HCT116 (cell line): ENCODE measurements around the gene SLC44A1.

Experiments used
- EGR1 ChIP-seq: IDR thresholded peaks from 2 replicates; pipeline ENCODE4 v1.6.1; 2012; ENCODE audit warnings: low read depth
- EZH2 ChIP-seq: fragments of 200-600 bp; sonication (generic); IDR thresholded peaks from 2 replicates; pipeline ENCODE4 v1.6.1; 2017; ENCODE audit warnings: antibody characterized with exemption, mixed run types
- EZH2phosphoT487 ChIP-seq: fragments of 200-600 bp; IDR thresholded peaks from 2 replicates; pipeline ENCODE4 v1.6.1; 2018; ENCODE audit warnings: antibody characterized with exemption, borderline replicate concordance
- FOSL1 ChIP-seq: IDR thresholded peaks from 2 replicates; pipeline ENCODE4 v1.6.1; 2012; ENCODE audit warnings: low read depth
- JUND ChIP-seq: IDR thresholded peaks from 2 replicates; pipeline ENCODE4 v1.6.1; 2012
- POLR2A ChIP-seq: IDR thresholded peaks from 2 replicates; pipeline ENCODE4 v1.7.0; 2011; ENCODE audit warnings: borderline replicate concordance; ENCODE audit not compliant: insufficient read depth, insufficient read length; ENCODE audit errors: extremely low read depth
- POLR2AphosphoS5 ChIP-seq: IDR thresholded peaks from 2 replicates; pipeline ENCODE4 v1.6.1; 2011; ENCODE audit warnings: mild to moderate bottlenecking, low read depth, low read length, moderate library complexity
- SIN3A ChIP-seq: IDR thresholded peaks from 2 replicates; pipeline ENCODE4 v1.6.1; 2012; ENCODE audit warnings: low read depth
- SP1 ChIP-seq: IDR thresholded peaks from 2 replicates; pipeline ENCODE4 v1.6.1; 2012; ENCODE audit warnings: low read depth
- TCF7L2 ChIP-seq: IDR thresholded peaks from 2 replicates; pipeline ENCODE4 v1.7.0; 2011; ENCODE audit warnings: borderline replicate concordance, inconsistent platforms; ENCODE audit not compliant: insufficient read depth, insufficient read length; ENCODE audit errors: extremely low read depth
- YY1 ChIP-seq: IDR thresholded peaks from 2 replicates; pipeline ENCODE4 v1.6.1; 2011; ENCODE audit warnings: low read length, low read depth, moderate library complexity, mild to moderate bottlenecking; ENCODE audit not compliant: insufficient replicate concordance; ENCODE audit errors: extremely low read depth
- TF ChIP-seq, protein P1 (sequence below): IDR thresholded peaks from 2 replicates; pipeline ENCODE4 v1.6.1; 2012; ENCODE audit warnings: low read depth
- TF ChIP-seq, protein P2 (sequence below), 3 experiments: fragments of 200-600 bp in 1 of 3; sonication (generic) in 1 of 3; IDR thresholded peaks in 2 of 3; conservative IDR thresholded peaks in 1 of 3; 2 replicates each; pipeline ENCODE4 v1.5.1; 2012 to 2017; ENCODE audit warnings: low read depth in 2 of 3, low read length in 2 of 3, antibody characterized with exemption in 1 of 3, borderline replicate concordance in 1 of 3, control low read depth in 1 of 3, mild to moderate bottlenecking in 1 of 3, mixed read lengths in 1 of 3, mixed run types in 1 of 3, moderate library complexity in 1 of 3; ENCODE audit not compliant: insufficient read depth in 1 of 3
- TF ChIP-seq, protein P3 (sequence below): IDR thresholded peaks from 2 replicates; pipeline ENCODE4 v1.6.1; 2012

DNA sequence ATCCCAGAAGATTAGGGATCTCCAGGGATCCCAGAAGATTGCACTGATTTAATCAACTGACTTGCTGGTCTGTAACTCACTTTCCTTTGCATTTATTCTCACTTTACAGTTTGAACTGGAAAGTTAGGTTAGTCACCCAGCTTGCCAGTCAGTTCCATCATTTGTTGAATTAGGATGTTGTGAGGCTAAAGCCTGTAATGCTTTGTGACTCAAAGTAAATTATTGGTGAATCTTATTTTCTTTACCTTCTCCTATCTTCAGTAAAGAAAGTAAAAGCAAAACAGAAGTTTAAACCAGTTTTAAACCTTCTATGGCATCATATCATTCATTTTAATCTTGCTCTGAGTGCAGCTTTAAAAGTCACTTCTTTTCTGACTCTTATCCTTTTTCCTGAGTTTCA lies 85.8 kb downstream of the SLC44A1 start:
- TF ChIP-seq, protein P1, sequence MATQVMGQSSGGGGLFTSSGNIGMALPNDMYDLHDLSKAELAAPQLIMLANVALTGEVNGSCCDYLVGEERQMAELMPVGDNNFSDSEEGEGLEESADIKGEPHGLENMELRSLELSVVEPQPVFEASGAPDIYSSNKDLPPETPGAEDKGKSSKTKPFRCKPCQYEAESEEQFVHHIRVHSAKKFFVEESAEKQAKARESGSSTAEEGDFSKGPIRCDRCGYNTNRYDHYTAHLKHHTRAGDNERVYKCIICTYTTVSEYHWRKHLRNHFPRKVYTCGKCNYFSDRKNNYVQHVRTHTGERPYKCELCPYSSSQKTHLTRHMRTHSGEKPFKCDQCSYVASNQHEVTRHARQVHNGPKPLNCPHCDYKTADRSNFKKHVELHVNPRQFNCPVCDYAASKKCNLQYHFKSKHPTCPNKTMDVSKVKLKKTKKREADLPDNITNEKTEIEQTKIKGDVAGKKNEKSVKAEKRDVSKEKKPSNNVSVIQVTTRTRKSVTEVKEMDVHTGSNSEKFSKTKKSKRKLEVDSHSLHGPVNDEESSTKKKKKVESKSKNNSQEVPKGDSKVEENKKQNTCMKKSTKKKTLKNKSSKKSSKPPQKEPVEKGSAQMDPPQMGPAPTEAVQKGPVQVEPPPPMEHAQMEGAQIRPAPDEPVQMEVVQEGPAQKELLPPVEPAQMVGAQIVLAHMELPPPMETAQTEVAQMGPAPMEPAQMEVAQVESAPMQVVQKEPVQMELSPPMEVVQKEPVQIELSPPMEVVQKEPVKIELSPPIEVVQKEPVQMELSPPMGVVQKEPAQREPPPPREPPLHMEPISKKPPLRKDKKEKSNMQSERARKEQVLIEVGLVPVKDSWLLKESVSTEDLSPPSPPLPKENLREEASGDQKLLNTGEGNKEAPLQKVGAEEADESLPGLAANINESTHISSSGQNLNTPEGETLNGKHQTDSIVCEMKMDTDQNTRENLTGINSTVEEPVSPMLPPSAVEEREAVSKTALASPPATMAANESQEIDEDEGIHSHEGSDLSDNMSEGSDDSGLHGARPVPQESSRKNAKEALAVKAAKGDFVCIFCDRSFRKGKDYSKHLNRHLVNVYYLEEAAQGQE, result no peak
- TF ChIP-seq, protein P2, sequence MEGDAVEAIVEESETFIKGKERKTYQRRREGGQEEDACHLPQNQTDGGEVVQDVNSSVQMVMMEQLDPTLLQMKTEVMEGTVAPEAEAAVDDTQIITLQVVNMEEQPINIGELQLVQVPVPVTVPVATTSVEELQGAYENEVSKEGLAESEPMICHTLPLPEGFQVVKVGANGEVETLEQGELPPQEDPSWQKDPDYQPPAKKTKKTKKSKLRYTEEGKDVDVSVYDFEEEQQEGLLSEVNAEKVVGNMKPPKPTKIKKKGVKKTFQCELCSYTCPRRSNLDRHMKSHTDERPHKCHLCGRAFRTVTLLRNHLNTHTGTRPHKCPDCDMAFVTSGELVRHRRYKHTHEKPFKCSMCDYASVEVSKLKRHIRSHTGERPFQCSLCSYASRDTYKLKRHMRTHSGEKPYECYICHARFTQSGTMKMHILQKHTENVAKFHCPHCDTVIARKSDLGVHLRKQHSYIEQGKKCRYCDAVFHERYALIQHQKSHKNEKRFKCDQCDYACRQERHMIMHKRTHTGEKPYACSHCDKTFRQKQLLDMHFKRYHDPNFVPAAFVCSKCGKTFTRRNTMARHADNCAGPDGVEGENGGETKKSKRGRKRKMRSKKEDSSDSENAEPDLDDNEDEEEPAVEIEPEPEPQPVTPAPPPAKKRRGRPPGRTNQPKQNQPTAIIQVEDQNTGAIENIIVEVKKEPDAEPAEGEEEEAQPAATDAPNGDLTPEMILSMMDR (IDR thresholded peaks at IDR 0.05 in 2 of 3, conservative IDR thresholded peaks at IDR 0.05 in 1 of 3; ENCODE audit: borderline replicate concordance in 1 of 3, insufficient read depth in 1 of 3, low read depth in 2 of 3, low read length in 2 of 3), result no peak
- TF ChIP-seq EZH2 (no peak), POLR2A (no peak), EGR1 (no peak), JUND (no peak), POLR2AphosphoS5 (no peak), YY1 (no peak), SP1 (no peak), TCF7L2 (no peak), SIN3A (no peak), EZH2phosphoT487 (no peak), FOSL1 (no peak)
- TF ChIP-seq, protein P3, sequence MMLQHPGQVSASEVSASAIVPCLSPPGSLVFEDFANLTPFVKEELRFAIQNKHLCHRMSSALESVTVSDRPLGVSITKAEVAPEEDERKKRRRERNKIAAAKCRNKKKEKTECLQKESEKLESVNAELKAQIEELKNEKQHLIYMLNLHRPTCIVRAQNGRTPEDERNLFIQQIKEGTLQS, result no peak
